Activated naive CD4-positive, alpha-beta T cell treated with anti-CD3 and anti-CD28 coated beads, Interleukin-2, amount 50 U/mL, for 72 hours (primary cell): ENCODE results near the gene ABHD17A. TPM values are rescaled to one million over a fixed set of nuclear protein-coding genes. Genes with fewer than 3 reads are reported as not detected.
A peak's percentile ranks its signal among the peaks of the same experiment; 100 is the strongest.

Source experiments
- ATAC-seq, 2 donors: fragments of 150-1000 bp; cut with Tn5 transposase; 2 replicates each; pipeline ENCODE4 v1.10.0; 2021; ENCODE audit warnings: mild to moderate bottlenecking in 2 of 2, moderate library complexity in 2 of 2
- DNase-seq, 2 donors: peaks; one replicate each; pipeline ENCODE4 v3.0.0; 2021 to 2022; ENCODE audit warnings: low spot score in 2 of 2
- H3K27ac Mint-ChIP-seq, 2 donors: one replicate each; pipeline ENCODE4 v1.8.0; 2022; ENCODE audit warnings: mild to moderate bottlenecking in 2 of 2, mixed read lengths in 2 of 2
- H3K36me3 Mint-ChIP-seq, 2 donors: one replicate each; pipeline ENCODE4 v1.8.0; 2022; ENCODE audit warnings: mixed read lengths in 2 of 2
- H3K9me3 Mint-ChIP-seq, 2 donors: one replicate each; pipeline ENCODE4 v1.8.0; 2022; ENCODE audit warnings: mixed read lengths in 2 of 2
- total RNA-seq, 2 donors: library from RNA; stranded (reverse); gene quantifications; one replicate each; pipeline ENCODE4 v1.2.3, GENCODE V29; 2022

The ABHD17A gene
- total RNA-seq, 2 donors from 2014 or later = 109 to 110 TPM

- peak; percentile 13 to 18 for ATAC-seq
- Mint-ChIP-seq H3K27ac (peak overlapping the region; percentile 73 to 94), H3K9me3 (no peaks in the 10 kb centered on the region), H3K36me3 (no peaks in the 10 kb centered on the region)
- DNase-seq = peak; percentile 83 to 97
Observed at GRCh38 chr19:1853295-1854038, 31.8 kb downstream of the ABHD17A start.

GRCh38 chr19:1852581-1853128, 32.6 kb downstream of the ABHD17A start:
- H3K9me3 Mint-ChIP-seq = no peaks in the 10 kb centered on the region
- H3K27ac Mint-ChIP-seq = peak overlapping the region in 1 of 2 donors; percentile 73
- ATAC-seq (no peak), DNase-seq (no peak)
- peaks cover 1 to 3% of the 10 kb centered on the region in 2 donors for H3K36me3 Mint-ChIP-seq

DNA sequence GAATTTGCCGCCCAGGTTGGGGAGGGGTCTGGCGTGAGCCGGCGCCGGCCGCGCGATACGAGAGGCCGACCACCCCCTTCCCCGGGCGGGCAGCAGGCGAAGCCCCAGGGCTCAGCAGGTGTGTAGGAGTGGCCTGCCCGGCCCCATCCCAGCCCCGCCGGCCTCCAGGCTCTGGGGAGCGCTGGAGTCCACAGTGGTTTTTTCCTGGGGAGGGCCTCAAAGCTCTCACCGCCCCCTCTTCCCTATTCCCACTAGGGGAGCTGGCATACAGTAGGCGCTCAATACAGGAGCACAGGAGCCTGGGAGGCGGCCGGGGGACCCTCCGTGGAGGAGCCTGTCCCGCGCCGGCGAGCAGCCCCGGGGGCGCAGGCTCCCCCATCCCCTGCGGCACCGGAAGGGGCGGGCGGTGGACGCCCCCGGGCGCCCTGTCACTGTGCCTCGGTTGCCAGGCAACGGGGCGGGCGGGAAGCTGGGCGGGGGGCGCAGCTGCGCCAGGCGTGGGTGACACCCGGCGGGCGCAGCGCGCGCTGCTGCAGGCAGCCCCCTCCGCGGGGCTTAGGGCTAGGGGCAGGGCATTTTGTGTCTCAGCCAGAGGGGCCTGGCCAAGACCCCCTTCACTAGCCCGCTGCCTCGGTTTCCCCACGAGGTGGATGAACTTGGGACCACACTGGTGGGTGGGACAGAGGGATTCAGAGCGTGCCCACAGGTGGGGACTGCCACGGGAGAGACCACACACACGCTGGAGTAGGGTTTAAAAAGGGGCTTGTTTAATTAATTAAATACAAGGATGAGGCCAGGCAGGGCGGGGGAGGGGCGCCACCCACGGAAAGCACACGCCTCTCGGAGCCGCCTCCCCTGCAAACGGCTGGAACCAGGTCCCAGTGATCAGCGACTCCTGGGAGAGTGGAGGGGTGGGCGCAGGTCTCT, 33.4 kb downstream of the ABHD17A start:
- peak in 1 of 2 donors; percentile 3 for ATAC-seq
- H3K27ac Mint-ChIP-seq = no peak overlapping the region
- H3K36me3 Mint-ChIP-seq = peaks cover 8 to 10% of the 10 kb centered on the region in 2 donors
- no peaks in the 10 kb centered on the region for H3K9me3 Mint-ChIP-seq
- DNase-seq = peak in 1 of 2 donors; percentile 54

DNA sequence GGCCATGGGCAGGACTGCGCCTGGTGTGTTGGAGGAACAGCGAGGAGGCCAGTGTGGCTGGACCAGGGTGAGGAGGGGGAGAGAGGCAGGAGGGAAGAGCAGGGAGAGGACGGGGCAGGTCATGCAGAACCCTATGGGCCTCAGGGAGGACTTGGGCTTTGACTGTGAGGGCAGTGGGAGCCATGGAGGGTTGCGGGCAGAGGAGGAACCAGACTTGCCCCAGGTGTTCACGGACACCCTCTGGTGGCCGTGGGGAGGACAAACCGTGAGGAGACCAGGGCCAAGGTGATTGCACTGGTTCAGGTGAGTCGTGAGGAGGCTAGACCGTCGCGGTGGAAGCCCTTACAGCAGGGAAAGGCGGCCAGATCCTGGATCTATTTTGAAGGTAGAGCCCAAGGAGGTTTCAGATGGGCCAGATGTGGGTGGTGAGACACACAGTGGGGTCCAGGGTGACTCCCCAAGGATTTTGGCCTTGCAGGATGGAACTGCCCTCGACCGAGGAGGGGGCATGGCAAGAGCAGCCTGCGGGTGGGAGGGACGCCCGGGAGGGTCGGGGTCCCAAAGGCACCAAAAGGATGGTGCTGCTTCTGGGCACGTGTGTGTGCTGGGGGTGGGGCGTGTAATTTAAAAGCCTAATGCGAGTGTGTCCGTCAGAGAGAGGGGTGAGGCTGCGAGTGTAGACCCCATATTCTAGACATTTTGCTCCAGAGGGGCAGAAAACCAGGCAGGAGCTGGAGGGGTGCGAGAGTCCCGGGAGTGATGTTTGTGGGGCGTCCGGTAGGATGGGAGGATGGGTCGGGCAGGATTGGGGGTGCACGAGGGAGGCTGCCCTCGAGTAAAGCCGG, 34.3 kb downstream of the ABHD17A start:
- Mint-ChIP-seq H3K9me3 (no peaks in the 10 kb centered on the region), H3K27ac (peak overlapping the region; percentile 70 to 81), H3K36me3 (peaks cover 10 to 11% of the 10 kb centered on the region in 2 donors)
- ATAC-seq = no peak
- no peak for DNase-seq

DNA sequence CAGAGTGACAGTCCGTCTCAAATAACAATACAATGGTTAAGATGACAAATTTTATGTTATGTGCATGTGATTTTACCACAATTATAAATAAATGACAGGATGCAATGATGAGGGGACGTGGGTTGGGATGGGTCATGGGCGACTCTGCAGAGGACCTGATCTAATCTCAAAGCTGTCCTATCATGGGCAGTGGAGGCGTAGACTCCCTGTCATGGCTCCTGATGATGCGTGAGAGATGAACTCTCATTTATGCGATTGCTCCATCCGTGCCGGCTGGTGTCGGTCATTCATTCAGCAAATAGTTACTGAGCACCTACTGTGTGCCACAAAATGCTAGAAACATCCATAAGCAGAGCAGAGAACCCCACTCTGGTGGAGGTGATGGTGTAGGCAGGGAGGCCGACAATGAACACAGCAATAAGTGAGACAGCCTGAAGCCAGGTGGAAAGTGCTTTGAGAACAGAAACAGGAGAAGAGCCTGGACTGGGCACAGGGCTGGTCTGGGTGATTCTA, 35.4 kb downstream of the ABHD17A start:
- DNase-seq (no peak), ATAC-seq (no peak)
- H3K9me3 Mint-ChIP-seq = no peaks in the 10 kb centered on the region
- peaks cover 10 to 14% of the 10 kb centered on the region in 2 donors for H3K36me3 Mint-ChIP-seq
- H3K27ac Mint-ChIP-seq = peak overlapping the region in 1 of 2 donors; percentile 9

- DNase-seq = no peak
- ATAC-seq = no peak
- Mint-ChIP-seq H3K36me3 (peaks cover 10 to 14% of the 10 kb centered on the region in 2 donors), H3K27ac (peak overlapping the region; percentile 89 to 92), H3K9me3 (no peaks in the 10 kb centered on the region)
Observed at GRCh38 chr19:1849132-1849474, 36.2 kb downstream of the ABHD17A start.

GRCh38 chr19:1848399-1849131, 36.7 kb downstream of the ABHD17A start, which contains the start of gene REXO1:
REXO1 (minus strand) TSS chr19:1848483; CDS start chr19:1848358, 125 bp downstream.
- DNase-seq (peak; percentile 97 to 100), ATAC-seq (peak; percentile 75 to 79)
- Mint-ChIP-seq H3K9me3 (no peaks in the 10 kb centered on the region), H3K27ac (peak within 1 kb of the TSS; percentile 92 to 98), H3K36me3 (peaks cover 10 to 14% of the 10 kb centered on the region in 2 donors)

DNA sequence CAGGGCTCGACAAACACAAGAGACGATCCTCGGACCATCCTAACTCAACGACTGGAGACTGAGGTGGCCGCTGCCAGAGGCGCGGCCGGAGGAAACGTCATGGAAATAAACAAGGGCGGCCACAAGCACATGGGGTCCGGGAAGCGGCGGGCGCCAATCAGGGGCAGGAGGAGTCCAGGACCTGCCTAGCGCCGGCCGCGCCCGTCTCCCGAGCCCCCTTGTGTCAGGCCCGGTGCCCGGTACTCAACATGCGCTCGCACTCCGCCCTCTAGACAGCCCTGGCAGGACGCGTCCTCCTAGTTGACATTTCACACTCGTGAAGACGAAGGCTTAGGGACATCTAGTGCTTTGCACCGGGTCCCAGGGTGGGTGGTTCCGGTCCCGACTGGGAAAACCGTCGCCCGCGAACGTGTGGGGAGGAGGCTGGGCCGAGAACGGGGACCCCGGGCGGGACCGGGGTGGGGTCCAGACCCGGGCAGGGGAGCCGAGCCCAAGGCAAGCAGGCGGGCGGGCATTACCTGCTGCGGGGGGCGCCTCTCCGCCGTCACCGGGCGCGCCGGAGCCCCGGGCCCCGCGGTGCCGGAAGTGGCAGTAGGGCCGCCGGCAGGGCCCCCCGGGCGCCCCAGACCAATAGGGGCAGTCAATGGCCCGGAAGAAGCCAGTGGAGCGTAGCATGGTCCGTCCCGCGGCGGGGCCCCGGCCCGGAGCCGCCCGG, 37.5 kb downstream of the ABHD17A start:
- H3K27ac Mint-ChIP-seq = peak overlapping the region; percentile 92 to 98
- H3K9me3 Mint-ChIP-seq = no peaks in the 10 kb centered on the region
- peaks cover 10 to 14% of the 10 kb centered on the region in 2 donors for H3K36me3 Mint-ChIP-seq
- ATAC-seq (peak in 1 of 2 donors; percentile 57), DNase-seq (no peak)

DNA sequence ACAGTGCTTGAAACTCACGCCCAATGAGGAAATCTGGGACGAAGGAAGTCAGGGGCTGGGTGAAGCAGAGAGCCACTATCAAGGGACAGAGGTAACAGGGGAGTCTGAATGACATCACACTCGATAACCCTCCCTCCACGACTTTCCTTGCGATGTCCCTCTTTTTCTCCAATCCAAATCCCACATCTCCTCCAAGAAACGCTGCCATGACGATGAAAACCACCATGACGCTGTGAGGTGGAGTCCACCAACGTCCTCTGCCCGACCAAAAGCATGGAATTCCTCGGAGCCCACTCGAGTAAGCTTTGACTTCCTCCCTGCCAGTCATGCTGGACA, 38.0 kb downstream of the ABHD17A start:
- Mint-ChIP-seq H3K36me3 (peaks cover 10 to 14% of the 10 kb centered on the region in 2 donors), H3K9me3 (no peaks in the 10 kb centered on the region)

GRCh38 chr19:1846517-1847204, 38.6 kb downstream of the ABHD17A start:
- peak overlapping the region; percentile 92 to 98 for H3K27ac Mint-ChIP-seq
- DNase-seq = no peak
- ATAC-seq = no peak
- H3K36me3 Mint-ChIP-seq = peaks cover 10 to 14% of the 10 kb centered on the region in 2 donors
- no peaks in the 10 kb centered on the region for H3K9me3 Mint-ChIP-seq

More for the DNA sequence above, 38.0 kb downstream of the ABHD17A start:
- DNase-seq = no peak
- ATAC-seq = no peak
- peak overlapping the region; percentile 92 to 98 for H3K27ac Mint-ChIP-seq

- Mint-ChIP-seq H3K27ac (peak overlapping the region; percentile 92 to 94), H3K9me3 (no peaks in the 10 kb centered on the region)
Observed at GRCh38 chr19:1845642-1846041, 39.7 kb downstream of the ABHD17A start.

GRCh38 chr19:1845125-1845515, 40.2 kb downstream of the ABHD17A start:
- ATAC-seq (no peak), DNase-seq (no peak)
- H3K36me3 Mint-ChIP-seq = peaks cover 10 to 14% of the 10 kb centered on the region in 2 donors
- H3K9me3 Mint-ChIP-seq = no peaks in the 10 kb centered on the region
- H3K27ac Mint-ChIP-seq = peak overlapping the region in 1 of 2 donors; percentile 57

More at GRCh38 chr19:1845642-1846041, 39.7 kb downstream of the ABHD17A start:
- peaks cover 10 to 14% of the 10 kb centered on the region in 2 donors for H3K36me3 Mint-ChIP-seq
- ATAC-seq (no peak), DNase-seq (no peak)

DNA sequence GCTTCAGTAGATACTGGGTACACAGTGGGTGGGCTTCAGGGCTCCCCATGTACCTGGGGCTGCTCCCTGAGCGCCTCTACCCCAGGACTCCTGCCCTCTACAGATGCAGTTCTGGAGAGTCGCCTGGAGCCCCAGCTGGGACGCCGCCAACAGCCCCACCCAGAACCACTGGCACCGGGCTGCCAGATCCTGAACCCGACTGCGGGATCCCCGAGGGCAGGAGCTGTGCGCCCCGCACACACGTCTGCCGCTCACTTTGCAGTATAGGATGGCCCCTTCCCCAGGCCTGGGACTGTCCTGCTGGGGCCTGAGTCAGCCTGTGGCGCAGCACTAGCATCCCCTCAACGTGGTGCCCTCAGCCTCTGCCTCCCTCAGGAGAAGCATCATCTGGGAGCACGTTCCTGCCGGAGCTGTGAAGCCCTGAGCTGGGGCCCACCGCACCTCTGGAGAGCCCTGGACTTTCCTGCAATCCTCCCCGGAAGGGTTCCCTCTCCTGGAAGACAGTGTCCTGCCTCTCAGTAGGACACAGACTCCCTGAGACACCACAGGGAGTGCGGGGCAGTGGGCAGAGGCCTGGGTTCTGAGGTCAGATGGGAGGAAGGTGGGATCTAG, 40.7 kb downstream of the ABHD17A start:
- DNase-seq (no peak), ATAC-seq (no peak)
- peaks cover 10 to 14% of the 10 kb centered on the region in 2 donors for H3K36me3 Mint-ChIP-seq
- H3K27ac Mint-ChIP-seq = peak overlapping the region; percentile 14 to 57
- H3K9me3 Mint-ChIP-seq = no peaks in the 10 kb centered on the region
